ENCODE data around the gene ADAM8.

DNA sequence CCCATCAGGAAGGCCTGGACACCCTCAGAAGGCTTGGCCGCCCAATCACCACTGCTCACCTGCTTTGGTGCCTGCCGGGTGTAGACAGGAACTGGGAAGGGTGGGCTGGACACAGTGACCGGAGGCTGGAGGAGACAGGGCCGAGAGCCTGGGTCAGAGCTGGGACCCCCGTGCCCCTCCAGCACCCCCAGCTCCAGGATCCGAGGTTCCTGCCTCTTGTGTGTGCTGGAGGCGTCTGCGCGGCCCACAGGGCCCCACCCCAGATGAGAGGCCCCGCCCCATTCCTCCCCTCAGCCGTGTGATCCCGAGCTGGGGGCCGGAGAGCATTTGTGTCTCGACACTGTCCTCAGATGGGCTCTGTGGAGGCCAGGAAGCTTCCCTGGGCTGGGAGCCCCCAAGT, 9.4 kb downstream of the ADAM8 start:
- TF ChIP-seq, protein P1, sequence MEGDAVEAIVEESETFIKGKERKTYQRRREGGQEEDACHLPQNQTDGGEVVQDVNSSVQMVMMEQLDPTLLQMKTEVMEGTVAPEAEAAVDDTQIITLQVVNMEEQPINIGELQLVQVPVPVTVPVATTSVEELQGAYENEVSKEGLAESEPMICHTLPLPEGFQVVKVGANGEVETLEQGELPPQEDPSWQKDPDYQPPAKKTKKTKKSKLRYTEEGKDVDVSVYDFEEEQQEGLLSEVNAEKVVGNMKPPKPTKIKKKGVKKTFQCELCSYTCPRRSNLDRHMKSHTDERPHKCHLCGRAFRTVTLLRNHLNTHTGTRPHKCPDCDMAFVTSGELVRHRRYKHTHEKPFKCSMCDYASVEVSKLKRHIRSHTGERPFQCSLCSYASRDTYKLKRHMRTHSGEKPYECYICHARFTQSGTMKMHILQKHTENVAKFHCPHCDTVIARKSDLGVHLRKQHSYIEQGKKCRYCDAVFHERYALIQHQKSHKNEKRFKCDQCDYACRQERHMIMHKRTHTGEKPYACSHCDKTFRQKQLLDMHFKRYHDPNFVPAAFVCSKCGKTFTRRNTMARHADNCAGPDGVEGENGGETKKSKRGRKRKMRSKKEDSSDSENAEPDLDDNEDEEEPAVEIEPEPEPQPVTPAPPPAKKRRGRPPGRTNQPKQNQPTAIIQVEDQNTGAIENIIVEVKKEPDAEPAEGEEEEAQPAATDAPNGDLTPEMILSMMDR (IDR thresholded peaks at IDR 0.05) = no peak
- no peak for TF ChIP-seq POLR2A (IDR thresholded peaks at IDR 0.05)
